ENCODE measurements around the gene TUBA8. TPM values are rescaled to one million over a fixed set of nuclear protein-coding genes. Genes with fewer than 3 reads are reported as not detected.

Gene TUBA8
- total and polyA plus RNA-seq, 2 donors (not counting 3 experiments of a cell fraction or from before 2014, with no cell fraction given), result 6.9 to 8.9 TPM

- ChIA-PET CTCF (interaction anchor here (4.5 to 8.5 kb wide), 3 partner anchors 13 to 337 kb away, joined by 41 to 385 read pairs (median 122); no protein-coding TSS in a partner anchor), POLR2A (no interaction called here)
- H3K36me3 ChIP-seq (ENCODE audit: control insufficient read depth in 2 of 2, extremely low read depth in 1 of 2, insufficient read depth in 2 of 2, low read length in 2 of 2), result peaks cover 11 to 16% of the 10 kb centered on the region in 2 experiments
- no TSS peak for BruUV-seq (replicated peaks)
- no peak overlapping the region for H3K4me3 ChIP-seq (replicated peaks in 1 of 3; ENCODE audit: insufficient read depth in 1 of 3, low read depth in 1 of 3, low read length in 3 of 3)
- no peak for TF ChIP-seq POLR2AphosphoS5 (IDR thresholded peaks at IDR 0.05; ENCODE audit: insufficient read depth, low read depth, low read length)
- no peak for TF ChIP-seq FOS (IDR thresholded peaks at IDR 0.05; ENCODE audit: borderline replicate concordance, insufficient read depth, low read length)
- TF ChIP-seq JUN (IDR thresholded peaks at IDR 0.05; ENCODE audit: borderline replicate concordance, insufficient read depth, insufficient read length, low read depth), result no peak
- no peak for TF ChIP-seq MAX (IDR thresholded peaks at IDR 0.05; ENCODE audit: insufficient read depth, insufficient read length)
- no peak for TF ChIP-seq MYC (IDR thresholded peaks at IDR 0.05; ENCODE audit: low read depth, low read length)
- TF ChIP-seq GATA2 (IDR thresholded peaks at IDR 0.05; ENCODE audit: insufficient read depth, insufficient read length, low read depth, low read length), result no peak
- no peak for TF ChIP-seq EZH2 (IDR thresholded peaks at IDR 0.05; ENCODE audit: borderline replicate concordance, low read depth, low read length, severe bottlenecking)
- TF ChIP-seq CTCF (IDR thresholded peaks at IDR 0.05; ENCODE audit: extremely low read depth in 1 of 2, insufficient read depth in 1 of 2, low read depth in 1 of 2, low read length in 2 of 2), result no peak
- no peak for TF ChIP-seq POLR2A (IDR thresholded peaks at IDR 0.05; ENCODE audit: low read depth, low read length)
- H3K9ac ChIP-seq (replicated peaks; ENCODE audit: extremely low read depth, insufficient read depth, low read length), result no peak overlapping the region
- no peak for DNase-seq (ENCODE audit: low read depth, low spot score)
- dilution Hi-C loops (cut with MboI; ENCODE audit: extremely low pct_ligation_motif_present, low sequenced_read_pairs), result no loop called here
- H3K9me3 ChIP-seq (replicated peaks; ENCODE audit: control insufficient read depth, insufficient read depth, low read length), result no peaks in the 10 kb centered on the region
- no peak overlapping the region for H2AFZ ChIP-seq (ENCODE audit: low read depth, low read length)
- no peak overlapping the region for H3K4me2 ChIP-seq (ENCODE audit: insufficient read depth, low read length)
- H3K27ac ChIP-seq (ENCODE audit: insufficient read depth, low read depth, low read length), result no peak overlapping the region
- peaks cover 41% of the 10 kb centered on the region for H3K79me2 ChIP-seq (ENCODE audit: control insufficient read depth, insufficient read depth, low read length)
- H3K9me1 ChIP-seq (replicated peaks; ENCODE audit: control insufficient read depth, extremely low read depth, insufficient read depth, low read length), result no peaks in the 10 kb centered on the region
- H4K20me1 ChIP-seq (replicated peaks; ENCODE audit: control insufficient read depth, extremely low read depth, insufficient read depth, low read length), result no peaks in the 10 kb centered on the region
- H3K4me1 ChIP-seq (ENCODE audit: control insufficient read depth, extremely low read depth, insufficient read depth, low read length), result peaks cover 21% of the 10 kb centered on the region
- intact Hi-C loops (cut with micrococcal nuclease), result loop anchor here (10.0 kb wide), 1 partner anchor 445 kb away; the partner anchor contains the start of gene BCL2L13
- no peak for FAIRE-seq
- no peaks in the 10 kb centered on the region for H3K27me3 ChIP-seq (ENCODE audit: control insufficient read depth in 2 of 2, insufficient read depth in 2 of 2, low read length in 2 of 2)
These were observed 30.8 kb upstream of the TUBA8 start for GRCh38 chr22:18079706-18080233.
